ENCODE data around the gene POLR3F. TPM values are rescaled to one million over a fixed set of nuclear protein-coding genes. Genes with fewer than 3 reads are reported as not detected.

The POLR3F gene
- 10 to 100 TPM; 17.3 to 20.6 (median 19.7) TPM for polyA plus RNA-seq (ENCODE audit: insufficient read length in 3 of 3)
- long read RNA-seq, donor 1, partial matches to known transcripts = 0 of 3 reads
- long read RNA-seq, donor 1, other reads (novel, unspliced or antisense) = 0 of 3 reads
- long read RNA-seq, donor 2, partial matches to known transcripts = 0 of 3 reads
- long read RNA-seq, donor 2, other reads (novel, unspliced or antisense) = 0 of 3 reads
- long read RNA-seq, donor 3, transcript POLR3F-201 (9 exons, 2,416 nt) = major isoform, 5 of 6 reads
- long read RNA-seq, donor 3, partial matches to known transcripts = 0 of 6 reads
- long read RNA-seq, donor 3, other reads (novel, unspliced or antisense) = 0 of 6 reads
- long read RNA-seq, donor 4 = 0 reads
- long read RNA-seq, donor 5, partial matches to known transcripts = 15 of 18 reads
- long read RNA-seq, donor 5, other reads (novel, unspliced or antisense) = 0 of 18 reads
- long read RNA-seq, donor 6, partial matches to known transcripts = 16 of 19 reads
- long read RNA-seq, donor 6, other reads (novel, unspliced or antisense) = 0 of 19 reads
- long read RNA-seq, donor 7, partial matches to known transcripts = 0 of 2 reads
- long read RNA-seq, donor 7, other reads (novel, unspliced or antisense) = 0 of 2 reads
- long read RNA-seq, donor 8, transcript POLR3F-201 (9 exons, 2,416 nt) = major isoform, 5 of 6 reads
- long read RNA-seq, donor 8, partial matches to known transcripts = 0 of 6 reads
- long read RNA-seq, donor 8, other reads (novel, unspliced or antisense) = 0 of 6 reads
- long read RNA-seq, donor 9, partial matches to known transcripts = 0 of 1 reads
- long read RNA-seq, donor 9, other reads (novel, unspliced or antisense) = 0 of 1 reads
- long read RNA-seq, donor 10 = 0 reads
- long read RNA-seq, donor 11, transcript POLR3F-201 (9 exons, 2,416 nt) = major isoform, 5 of 29 reads
- long read RNA-seq, donor 11, partial matches to known transcripts = 24 of 29 reads
- long read RNA-seq, donor 11, other reads (novel, unspliced or antisense) = 0 of 29 reads
- long read RNA-seq, donor 12, partial matches to known transcripts = 6 of 9 reads
- long read RNA-seq, donor 12, other reads (novel, unspliced or antisense) = 0 of 9 reads
- long read RNA-seq, donor 13, partial matches to known transcripts = 0 of 5 reads
- long read RNA-seq, donor 13, other reads (novel, unspliced or antisense) = 0 of 5 reads
- long read RNA-seq, donor 14, transcript POLR3F-201 (9 exons, 2,416 nt) = major isoform, 6 of 6 reads
- long read RNA-seq, donor 14, partial matches to known transcripts = 0 of 6 reads
- long read RNA-seq, donor 14, other reads (novel, unspliced or antisense) = 0 of 6 reads
- long read RNA-seq, donor 15 = 0 reads
- long read RNA-seq, donor 16, partial matches to known transcripts = 25 of 31 reads
- long read RNA-seq, donor 16, other reads (novel, unspliced or antisense) = 0 of 31 reads

GRCh38 chr20:18466894-18467730 is at the start of gene POLR3F, which contains the start of gene DZANK1:
TSS of gene POLR3F (plus strand) at chr20:18467390. CDS start at chr20:18467507, 117 bp downstream.
TSS of gene DZANK1 (minus strand) at chr20:18467030. CDS start at chr20:18465358, 1,672 bp downstream.
- DNase-seq (ENCODE audit: extremely low read depth in 1 of 11, low read depth in 9 of 11, low spot score in 4 of 11) = peak; percentile 91 to 96 (median 93)

GRCh38 chr20:18421608-18422007 is 45.6 kb upstream of the POLR3F start:
- no peak for DNase-seq (ENCODE audit: extremely low read depth in 1 of 11, low read depth in 9 of 11, low spot score in 4 of 11)

GRCh38 chr20:18427214-18427613 is 40.0 kb upstream of the POLR3F start:
- DNase-seq (ENCODE audit: extremely low read depth in 1 of 11, low read depth in 9 of 11, low spot score in 4 of 11) = no peak

GRCh38 chr20:18428490-18429173 is 38.6 kb upstream of the POLR3F start:
- peak in 2 of 11 donors; percentile 10 to 21 for DNase-seq (ENCODE audit: extremely low read depth in 1 of 11, low read depth in 9 of 11, low spot score in 4 of 11)

GRCh38 chr20:18430172-18430826 is 36.9 kb upstream of the POLR3F start:
- DNase-seq (ENCODE audit: extremely low read depth in 1 of 11, low read depth in 9 of 11, low spot score in 4 of 11) = no peak

- no peak for DNase-seq (ENCODE audit: extremely low read depth in 1 of 11, low read depth in 9 of 11, low spot score in 4 of 11)
Observed at GRCh38 chr20:18431206-18431605, 36.0 kb upstream of the POLR3F start.

GRCh38 chr20:18436847-18437246 is 30.3 kb upstream of the POLR3F start:
- no peak for DNase-seq (ENCODE audit: extremely low read depth in 1 of 11, low read depth in 9 of 11, low spot score in 4 of 11)

GRCh38 chr20:18440403-18440802 is 26.8 kb upstream of the POLR3F start:
- DNase-seq (ENCODE audit: extremely low read depth in 1 of 11, low read depth in 9 of 11, low spot score in 4 of 11) = no peak

GRCh38 chr20:18443886-18444285 is 23.3 kb upstream of the POLR3F start:
- no peak for DNase-seq (ENCODE audit: extremely low read depth in 1 of 11, low read depth in 9 of 11, low spot score in 4 of 11)

- DNase-seq (ENCODE audit: extremely low read depth in 1 of 11, low read depth in 9 of 11, low spot score in 4 of 11) = no peak
Observed at GRCh38 chr20:18456600-18456999, 10.6 kb upstream of the POLR3F start.

- no peak for DNase-seq (ENCODE audit: extremely low read depth in 1 of 11, low read depth in 9 of 11, low spot score in 4 of 11)
Observed at GRCh38 chr20:18465536-18466200, 1.5 kb upstream of the POLR3F start.

- peak in 1 of 11 donors; percentile 73 for DNase-seq (ENCODE audit: extremely low read depth in 1 of 11, low read depth in 9 of 11, low spot score in 4 of 11)
Observed at GRCh38 chr20:18466574-18466893, 656 bp upstream of the POLR3F start.

- DNase-seq (ENCODE audit: extremely low read depth in 1 of 11, low read depth in 9 of 11, low spot score in 4 of 11) = no peak
Observed at GRCh38 chr20:18477218-18477617, 10.0 kb downstream of the POLR3F start.

GRCh38 chr20:18477821-18478220 is 10.6 kb downstream of the POLR3F start:
- no peak for DNase-seq (ENCODE audit: extremely low read depth in 1 of 11, low read depth in 9 of 11, low spot score in 4 of 11)

- DNase-seq (ENCODE audit: extremely low read depth in 1 of 11, low read depth in 9 of 11, low spot score in 4 of 11) = no peak
Observed at GRCh38 chr20:18481596-18481995, 14.4 kb downstream of the POLR3F start.

GRCh38 chr20:18488301-18488700 is 21.1 kb downstream of the POLR3F start:
- DNase-seq (ENCODE audit: extremely low read depth in 1 of 11, low read depth in 9 of 11, low spot score in 4 of 11) = no peak
